Loucy (cell line): ENCODE results near the gene PLA2G5.

ENCODE experiments used
- H2AFZ ChIP-seq: fragments of 200-600 bp; sonication (generic); 2 replicates; pipeline ENCODE4 v1.6.0; 2016; ENCODE audit warnings: antibody characterized with exemption, mild to moderate bottlenecking, low read length, moderate library complexity
- H3F3A ChIP-seq: fragments of 200-600 bp; 2 replicates; pipeline ENCODE4 v1.6.0; 2016; ENCODE audit warnings: antibody characterized with exemption, low read depth, mild to moderate bottlenecking
- H3K27me3 ChIP-seq: fragments of 200-600 bp; sonication (generic); 2 replicates; pipeline ENCODE4 v1.6.1; 2014; ENCODE audit warnings: low read length, mild to moderate bottlenecking; ENCODE audit not compliant: insufficient read depth, poor library complexity, severe bottlenecking
- H3K36me3 ChIP-seq: fragments of 200-600 bp; sonication (generic); 2 replicates; pipeline ENCODE4 v1.6.1; 2016; ENCODE audit warnings: low read length; ENCODE audit not compliant: insufficient read depth
- H3K4me1 ChIP-seq: fragments of 200-600 bp; sonication (generic); 2 replicates; pipeline ENCODE4 v1.5.1; 2014; ENCODE audit warnings: low read length, mild to moderate bottlenecking; ENCODE audit not compliant: insufficient read depth, poor library complexity, severe bottlenecking
- H3K4me2 ChIP-seq: fragments of 200-600 bp; sonication (generic); 2 replicates; pipeline ENCODE4 v1.6.0; 2014; ENCODE audit warnings: antibody characterized with exemption, low read length, low read depth, mild to moderate bottlenecking; ENCODE audit not compliant: poor library complexity, severe bottlenecking
- H3K4me3 ChIP-seq: fragments of 200-600 bp; sonication (generic); 2 replicates; pipeline ENCODE4 v1.5.1; 2014; ENCODE audit warnings: low read length, mild to moderate bottlenecking, mixed read lengths; ENCODE audit not compliant: poor library complexity, severe bottlenecking
- H3K79me2 ChIP-seq: fragments of 200-600 bp; sonication (generic); 2 replicates; pipeline ENCODE4 v1.6.1; 2014; ENCODE audit warnings: low read length; ENCODE audit not compliant: insufficient read depth
- H3K9ac ChIP-seq: fragments of 200-600 bp; sonication (generic); 2 replicates; pipeline ENCODE4 v1.6.0; 2014; ENCODE audit warnings: mild to moderate bottlenecking, low read depth, low read length, moderate library complexity; ENCODE audit not compliant: poor library complexity, severe bottlenecking
- H3K9me2 ChIP-seq: fragments of 200-600 bp; sonication (generic); replicated peaks from 2 replicates; pipeline ENCODE4 v1.6.1; 2016; ENCODE audit warnings: low read depth, low read length, mixed read lengths
- H3K9me3 ChIP-seq: fragments of 200-600 bp; sonication (generic); 2 replicates; pipeline ENCODE4 v1.6.1; 2014; ENCODE audit warnings: mild to moderate bottlenecking, antibody characterized with exemption, low read length, low read depth; ENCODE audit not compliant: insufficient read depth
- H4K20me1 ChIP-seq: fragments of 200-600 bp; sonication (generic); 2 replicates; pipeline ENCODE4 v1.6.0; 2014; ENCODE audit warnings: antibody characterized with exemption, low read length, mild to moderate bottlenecking; ENCODE audit not compliant: insufficient read depth, poor library complexity, severe bottlenecking
- EZH2phosphoT487 ChIP-seq: fragments of 200-600 bp; IDR thresholded peaks from 2 replicates; pipeline ENCODE4 v1.6.1; 2018; ENCODE audit warnings: antibody characterized with exemption, mild to moderate bottlenecking, moderate library complexity, borderline replicate concordance
- TF ChIP-seq, protein P1 (sequence below): fragments of 200-600 bp; sonication (generic); conservative IDR thresholded peaks from 2 replicates; pipeline ENCODE4 v1.5.1; 2014; ENCODE audit warnings: mild to moderate bottlenecking, antibody characterized with exemption, low read length

The PLA2G5 gene

GRCh38 chr1:20102875-20103274 lies 32.9 kb downstream of the PLA2G5 start:
- H3K27me3 ChIP-seq, result no peaks in the 10 kb centered on the region
- no peak overlapping the region for H2AFZ ChIP-seq
- no peaks in the 10 kb centered on the region for H3K4me1 ChIP-seq
- no peaks in the 10 kb centered on the region for H4K20me1 ChIP-seq
- H3K9ac ChIP-seq, result no peak overlapping the region
- H3F3A ChIP-seq, result no peaks in the 10 kb centered on the region
- no peaks in the 10 kb centered on the region for H3K9me3 ChIP-seq
- H3K36me3 ChIP-seq, result no peaks in the 10 kb centered on the region
- no peaks in the 10 kb centered on the region for H3K9me2 ChIP-seq
- no peaks in the 10 kb centered on the region for H3K79me2 ChIP-seq
- H3K4me3 ChIP-seq, result no peak overlapping the region
- H3K4me2 ChIP-seq, result no peak overlapping the region
- TF ChIP-seq, protein P1, sequence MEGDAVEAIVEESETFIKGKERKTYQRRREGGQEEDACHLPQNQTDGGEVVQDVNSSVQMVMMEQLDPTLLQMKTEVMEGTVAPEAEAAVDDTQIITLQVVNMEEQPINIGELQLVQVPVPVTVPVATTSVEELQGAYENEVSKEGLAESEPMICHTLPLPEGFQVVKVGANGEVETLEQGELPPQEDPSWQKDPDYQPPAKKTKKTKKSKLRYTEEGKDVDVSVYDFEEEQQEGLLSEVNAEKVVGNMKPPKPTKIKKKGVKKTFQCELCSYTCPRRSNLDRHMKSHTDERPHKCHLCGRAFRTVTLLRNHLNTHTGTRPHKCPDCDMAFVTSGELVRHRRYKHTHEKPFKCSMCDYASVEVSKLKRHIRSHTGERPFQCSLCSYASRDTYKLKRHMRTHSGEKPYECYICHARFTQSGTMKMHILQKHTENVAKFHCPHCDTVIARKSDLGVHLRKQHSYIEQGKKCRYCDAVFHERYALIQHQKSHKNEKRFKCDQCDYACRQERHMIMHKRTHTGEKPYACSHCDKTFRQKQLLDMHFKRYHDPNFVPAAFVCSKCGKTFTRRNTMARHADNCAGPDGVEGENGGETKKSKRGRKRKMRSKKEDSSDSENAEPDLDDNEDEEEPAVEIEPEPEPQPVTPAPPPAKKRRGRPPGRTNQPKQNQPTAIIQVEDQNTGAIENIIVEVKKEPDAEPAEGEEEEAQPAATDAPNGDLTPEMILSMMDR, result no peak
- TF ChIP-seq EZH2phosphoT487, result no peak

GRCh38 chr1:20105856-20106255 lies 35.9 kb downstream of the PLA2G5 start:
- Histone ChIP-seq H4K20me1 (no peaks in the 10 kb centered on the region), H3K9ac (no peak overlapping the region), H3K79me2 (no peaks in the 10 kb centered on the region), H3K4me3 (no peak overlapping the region), H3K4me1 (no peaks in the 10 kb centered on the region), H3K36me3 (no peaks in the 10 kb centered on the region), H3K4me2 (no peak overlapping the region), H3K27me3 (no peaks in the 10 kb centered on the region), H3K9me3 (no peaks in the 10 kb centered on the region), H3K9me2 (no peaks in the 10 kb centered on the region), H2AFZ (no peak overlapping the region), H3F3A (no peaks in the 10 kb centered on the region)
- TF ChIP-seq, protein P1, result no peak
- no peak for TF ChIP-seq EZH2phosphoT487

- Histone ChIP-seq H4K20me1 (no peaks in the 10 kb centered on the region), H3K4me1 (no peaks in the 10 kb centered on the region), H3K9ac (no peak overlapping the region), H3K4me2 (no peak overlapping the region), H3K36me3 (no peaks in the 10 kb centered on the region), H3K9me3 (no peaks in the 10 kb centered on the region), H3K9me2 (no peaks in the 10 kb centered on the region), H3F3A (no peaks in the 10 kb centered on the region), H3K4me3 (no peak overlapping the region), H3K27me3 (no peaks in the 10 kb centered on the region), H2AFZ (no peak overlapping the region), H3K79me2 (no peaks in the 10 kb centered on the region)
- TF ChIP-seq, protein P1, result no peak
- no peak for TF ChIP-seq EZH2phosphoT487
These were observed 37.4 kb downstream of the PLA2G5 start for GRCh38 chr1:20107351-20107750.
